Common myeloid progenitor, CD34-positive (primary cell): ENCODE results near the gene TWF2.
A peak's percentile ranks its signal among the peaks of the same experiment; 100 is the strongest.

Experiments
- CTCF ChIA-PET: fragments of 350-600 bp; sonication (Branson Sonifier 250); formaldehyde crosslinking; loops from one replicate; lab custom pipeline; 2021; ENCODE audit warnings: antibody characterized with exemption; lab: Charles Lee
- POLR2A ChIA-PET: fragments of 350-600 bp; sonication (Branson Sonifier 250); formaldehyde crosslinking; loops from one replicate; lab custom pipeline; 2021; ENCODE audit warnings: antibody characterized with exemption; lab: Charles Lee
- DNase-seq, 3 donors: peaks; one replicate each; pipeline versions ENCODE4 v3.0.0 to v3.0.0-alpha.2; 2013
- H3K27ac ChIP-seq, 2 experiments: 1 replicate in 1 of 2; 2 replicates in 1 of 2; pipeline ENCODE4 v1.7.0; 2013; ENCODE audit warnings: inconsistent platforms in 2 of 2, low read length in 2 of 2, mild to moderate bottlenecking in 2 of 2, low read depth in 1 of 2, moderate library complexity in 1 of 2; ENCODE audit not compliant: severe bottlenecking in 2 of 2, insufficient read depth in 1 of 2, poor library complexity in 1 of 2
- H3K27me3 ChIP-seq, 5 experiments: replicated peaks in 2 of 5; 1 replicate in 3 of 5; 2 replicates in 2 of 5; pipeline versions ENCODE4 v1.6.1 to v1.7.0; 2013; ENCODE audit warnings: low read length in 4 of 5, mild to moderate bottlenecking in 2 of 5, moderate library complexity in 2 of 5, inconsistent platforms in 1 of 5; ENCODE audit not compliant: insufficient read depth in 5 of 5, control insufficient read depth in 4 of 5
- H3K36me3 ChIP-seq, 4 experiments: 1 replicate in 2 of 4; 2 replicates in 2 of 4; pipeline versions ENCODE4 v1.6.1 to v1.7.0; 2013; ENCODE audit warnings: low read length in 3 of 4, control low read depth in 1 of 4, mild to moderate bottlenecking in 1 of 4; ENCODE audit not compliant: control insufficient read depth in 4 of 4, insufficient read depth in 4 of 4
- H3K4me1 ChIP-seq, 4 experiments: 1 replicate in 3 of 4; 2 replicates in 1 of 4; pipeline versions ENCODE4 v1.6.1 to v1.7.1; 2013; ENCODE audit warnings: low read length in 3 of 4, mild to moderate bottlenecking in 3 of 4, control low read depth in 1 of 4, inconsistent platforms in 1 of 4, moderate library complexity in 1 of 4; ENCODE audit not compliant: control insufficient read depth in 4 of 4, insufficient read depth in 4 of 4; ENCODE audit errors: control extremely low read depth in 1 of 4
- H3K4me3 ChIP-seq, 7 experiments: 1 replicate in 4 of 7; 2 replicates in 3 of 7; pipeline versions ENCODE4 v1.5.1 to v1.7.0; 2013; ENCODE audit warnings: mild to moderate bottlenecking in 7 of 7, low read length in 6 of 7, moderate library complexity in 6 of 7, inconsistent platforms in 2 of 7, low read depth in 2 of 7, control low read depth in 1 of 7; ENCODE audit not compliant: insufficient read depth in 4 of 7, control insufficient read depth in 1 of 7; ENCODE audit errors: extremely low read depth in 1 of 7
- H3K9me3 ChIP-seq, 5 experiments: 1 replicate in 4 of 5; 2 replicates in 1 of 5; pipeline versions ENCODE4 v1.6.1 to v1.7.1; 2013; ENCODE audit warnings: low read length in 4 of 5, mild to moderate bottlenecking in 2 of 5, inconsistent platforms in 1 of 5, low read depth in 1 of 5, moderate library complexity in 1 of 5; ENCODE audit not compliant: control insufficient read depth in 4 of 5, insufficient read depth in 2 of 5; ENCODE audit errors: control extremely low read depth in 1 of 5
- WGBS: methylation state at CpG from one replicate; pipeline ENCODE4 v1.1.5; 2013; ENCODE audit not compliant: insufficient coverage; 5-methylcytosine and 5-hydroxymethylcytosine counted together

The TWF2 gene

GRCh38 chr3:52210550-52211046, 28.4 kb downstream of the TWF2 start:
- 100% methylated on average over 1 of the region's 6 CpGs for WGBS
- H3K27ac ChIP-seq = no peak overlapping the region
- no peak overlapping the region for H3K4me3 ChIP-seq
- peaks cover 0 to 6% (median 3%) of the 10 kb centered on the region in 4 experiments for H3K4me1 ChIP-seq
- POLR2A ChIA-PET = no interaction called here
- H3K36me3 ChIP-seq = peaks cover 36 to 90% (median 77%) of the 10 kb centered on the region in 4 experiments
- no peaks in the 10 kb centered on the region for H3K9me3 ChIP-seq
- CTCF ChIA-PET = interaction anchor here (1.3 to 2.8 kb wide), 4 partner anchors 9 to 43 kb away, joined by 4 to 9 read pairs (median 6); no protein-coding TSS in a partner anchor
- peak in 1 of 3 donors; percentile 46 for DNase-seq
- H3K27me3 ChIP-seq = no peaks in the 10 kb centered on the region

DNA sequence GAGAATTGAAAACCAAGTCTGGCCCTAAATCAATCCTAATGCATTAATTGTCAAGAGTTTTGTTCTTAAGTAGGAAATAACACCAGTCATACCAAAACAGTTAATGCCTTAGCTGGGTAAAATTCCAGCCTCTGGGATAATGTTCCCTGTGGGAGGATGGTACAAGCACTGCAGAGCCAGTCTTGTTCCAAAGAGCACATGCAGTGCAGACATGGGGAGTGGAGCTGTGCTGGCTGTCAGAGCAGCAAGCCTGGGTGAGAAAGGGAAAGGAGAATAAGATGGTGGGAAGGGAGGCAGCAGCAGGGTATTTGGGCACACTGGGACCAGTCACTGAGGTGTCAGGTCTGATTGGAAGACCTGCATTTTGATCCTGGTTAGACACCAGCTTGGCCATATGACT, 28.9 kb downstream of the TWF2 start:
- peaks cover 0 to 6% (median 0%) of the 10 kb centered on the region in 4 experiments for H3K4me1 ChIP-seq
- H3K9me3 ChIP-seq = no peaks in the 10 kb centered on the region
- DNase-seq = no peak
- H3K36me3 ChIP-seq = peaks cover 36 to 90% (median 75%) of the 10 kb centered on the region in 4 experiments
- no peak overlapping the region for H3K27ac ChIP-seq
- ChIA-PET CTCF (interaction anchor here (1.3 to 1.4 kb wide), 3 partner anchors 11 to 79 kb away, joined by 3 to 7 read pairs (median 4); no protein-coding TSS in a partner anchor), POLR2A (no interaction called here)
- no peaks in the 10 kb centered on the region for H3K27me3 ChIP-seq
- no peak overlapping the region for H3K4me3 ChIP-seq

- WGBS = 94% methylated on average over 3 of the region's 4 CpGs
- H3K27ac ChIP-seq = no peak overlapping the region
- ChIA-PET POLR2A (interaction anchor here (0.6 kb wide), 1 partner anchor 20 kb away, joined by 3 read pairs; no protein-coding TSS in a partner anchor), CTCF (interaction anchor here (1.0 to 1.3 kb wide), 4 partner anchors 11 to 64 kb away, joined by 3 read pairs; partner anchors contain the start of gene TLR9)
- no peaks in the 10 kb centered on the region for H3K9me3 ChIP-seq
- no peak for DNase-seq
- H3K27me3 ChIP-seq = no peaks in the 10 kb centered on the region
- H3K4me1 ChIP-seq = peaks cover 0 to 6% (median 0%) of the 10 kb centered on the region in 4 experiments
- no peak overlapping the region for H3K4me3 ChIP-seq
- H3K36me3 ChIP-seq = peaks cover 39 to 90% (median 75%) of the 10 kb centered on the region in 4 experiments
Observed at GRCh38 chr3:52208556-52208955, 30.4 kb downstream of the TWF2 start.

DNA sequence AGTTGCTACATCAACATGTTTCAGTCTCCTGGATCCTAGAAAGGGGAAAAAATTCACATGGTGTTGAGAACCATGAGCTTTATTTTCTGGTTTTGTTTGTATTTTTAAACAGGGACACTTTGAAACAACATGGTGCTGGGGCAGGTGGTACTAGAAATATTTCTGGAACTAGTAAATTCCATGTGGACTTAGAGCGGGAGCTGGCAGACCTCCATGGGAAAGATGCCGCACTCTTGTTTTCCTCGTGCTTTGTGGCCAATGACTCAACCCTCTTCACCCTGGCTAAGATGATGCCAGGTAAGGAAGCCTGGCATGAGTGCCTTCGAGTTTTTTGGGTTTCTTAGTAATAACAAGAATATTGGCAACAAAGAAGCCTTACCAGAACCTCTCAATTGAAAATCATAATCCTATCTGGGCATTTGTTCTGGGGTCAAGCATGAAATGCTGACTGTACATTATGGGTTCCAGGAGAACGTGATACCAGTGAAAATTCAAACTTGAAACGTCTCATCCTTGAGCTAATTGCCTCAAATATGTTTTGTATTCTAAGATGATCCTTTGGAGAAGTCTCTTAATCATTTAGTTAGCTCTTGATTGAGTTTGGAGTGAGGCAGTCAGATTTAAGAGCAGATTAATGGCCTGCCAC, 33.1 kb downstream of the TWF2 start:
- POLR2A ChIA-PET = no interaction called here
- Histone ChIP-seq H3K36me3 (peaks cover 38 to 81% (median 67%) of the 10 kb centered on the region in 4 experiments), H3K9me3 (no peaks in the 10 kb centered on the region), H3K4me3 (no peak overlapping the region), H3K4me1 (peaks cover 0 to 30% (median 4%) of the 10 kb centered on the region in 4 experiments), H3K27me3 (no peaks in the 10 kb centered on the region), H3K27ac (no peak overlapping the region)
- CTCF ChIA-PET = interaction anchor here (0.7 to 1.8 kb wide), 7 partner anchors 9 to 134 kb away, joined by 3 to 7 read pairs (median 3); no protein-coding TSS in a partner anchor
- DNase-seq = no peak
- WGBS = 98% methylated on average over 5 of the region's 6 CpGs

GRCh38 chr3:52204337-52205073, 34.5 kb downstream of the TWF2 start:
- ChIA-PET POLR2A (no interaction called here), CTCF (interaction anchor here (0.6 to 1.8 kb wide), 10 partner anchors 10 to 562 kb away, joined by 3 to 7 read pairs (median 4); partner anchors contain the start of gene TLR9)
- Histone ChIP-seq H3K27me3 (no peaks in the 10 kb centered on the region), H3K27ac (no peak overlapping the region), H3K4me1 (peaks cover 0 to 25% (median 4%) of the 10 kb centered on the region in 4 experiments), H3K9me3 (no peaks in the 10 kb centered on the region), H3K36me3 (peaks cover 28 to 73% (median 56%) of the 10 kb centered on the region in 4 experiments), H3K4me3 (no peak overlapping the region)
- WGBS = 92% methylated on average over 8 of the region's 10 CpGs
- DNase-seq = no peak

- POLR2A ChIA-PET = no interaction called here
Observed at GRCh38 chr3:52203701-52204100, 35.3 kb downstream of the TWF2 start.

More at GRCh38 chr3:52203701-52204100, 35.3 kb downstream of the TWF2 start:
- Histone ChIP-seq H3K36me3 (peaks cover 27 to 71% (median 50%) of the 10 kb centered on the region in 4 experiments), H3K9me3 (no peaks in the 10 kb centered on the region), H3K27me3 (no peaks in the 10 kb centered on the region), H3K4me3 (no peak overlapping the region), H3K27ac (no peak overlapping the region), H3K4me1 (peaks cover 0 to 33% (median 9%) of the 10 kb centered on the region in 4 experiments)
- WGBS = no CpG with 5 or more reads among the region's 1 CpG
- no peak for DNase-seq
- CTCF ChIA-PET = interaction anchor here (1.4 to 5.3 kb wide), 3 partner anchors 17 to 21 kb away, joined by 3 to 32 read pairs (median 3); no protein-coding TSS in a partner anchor
